GM04504 (cell line): ENCODE results near the gene MYO19.

ENCODE experiments used
- DNase-seq: peaks from one replicate; pipeline ENCODE4 v3.0.0-alpha.2; 2012; ENCODE audit warnings: low read depth

MYO19 gene

GRCh38 chr17:36534840-36535668 lies at the start of gene MYO19, which contains the start of gene PIGW:
Gene MYO19 (minus strand): TSS chr17:36534868. CDS start chr17:36532538, 2,330 bp downstream.
Gene PIGW (plus strand): TSS chr17:36534987. CDS start chr17:36537102, 2,115 bp downstream.
- DNase-seq: peak; percentile 67

- no peak for DNase-seq
Measured at GRCh38 chr17:36583787-36584186, 49.1 kb upstream of the MYO19 start.

GRCh38 chr17:36578671-36579070 lies 44.0 kb upstream of the MYO19 start:
- DNase-seq: no peak

GRCh38 chr17:36576793-36577192 lies 42.1 kb upstream of the MYO19 start:
- DNase-seq: no peak

GRCh38 chr17:36575028-36575427 lies 40.4 kb upstream of the MYO19 start:
- no peak for DNase-seq

- no peak for DNase-seq
Measured at GRCh38 chr17:36566081-36566480, 31.4 kb upstream of the MYO19 start.

- DNase-seq: no peak
Measured at GRCh38 chr17:36553459-36553858, 18.8 kb upstream of the MYO19 start.

GRCh38 chr17:36550491-36551417 lies 16.1 kb upstream of the MYO19 start:
- no peak for DNase-seq

GRCh38 chr17:36547776-36548175 lies 13.1 kb upstream of the MYO19 start:
- no peak for DNase-seq

- DNase-seq: no peak
Measured at GRCh38 chr17:36546418-36547093, 11.9 kb upstream of the MYO19 start.

- DNase-seq: peak; percentile 95
Measured at GRCh38 chr17:36545465-36546417, 11.1 kb upstream of the MYO19 start.

GRCh38 chr17:36545077-36545464 lies 10.4 kb upstream of the MYO19 start:
- DNase-seq: no peak

GRCh38 chr17:36544307-36545076 lies 9.8 kb upstream of the MYO19 start, which contains the start of gene GGNBP2:
Gene GGNBP2 (plus strand): TSS chr17:36544919. CDS start chr17:36545725, 806 bp downstream.
- peak; percentile 79 for DNase-seq

GRCh38 chr17:36544044-36544306 lies 9.3 kb upstream of the MYO19 start:
- DNase-seq: peak; percentile 22

- DNase-seq: no peak
Measured at GRCh38 chr17:36542755-36543154, 8.1 kb upstream of the MYO19 start.

- DNase-seq: no peak
Measured at GRCh38 chr17:36540696-36541095, 6.0 kb upstream of the MYO19 start.

- no peak for DNase-seq
Measured at GRCh38 chr17:36535669-36536081, 1.0 kb upstream of the MYO19 start.

GRCh38 chr17:36533935-36534839 lies 481 bp downstream of the MYO19 start:
- DNase-seq: no peak

GRCh38 chr17:36532435-36532975 lies 2.2 kb downstream of the MYO19 start:
- no peak for DNase-seq
